AG09309 (cell line): ENCODE results near the gene FHOD3.

ENCODE experiments used
- DNase-seq: peaks from one replicate; pipeline ENCODE4 v3.0.0-alpha.2; 2010; ENCODE audit warnings: low read depth
- H3K4me3 ChIP-seq: 2 replicates; pipeline ENCODE4 v1.5.1; 2011; ENCODE audit warnings: mild to moderate bottlenecking, low read depth, low read length, moderate library complexity; ENCODE audit not compliant: control insufficient read depth
- CTCF ChIP-seq: IDR thresholded peaks from 2 replicates; pipeline ENCODE4 v1.5.1; 2011; ENCODE audit warnings: mild to moderate bottlenecking, low read depth, low read length, inconsistent platforms; ENCODE audit not compliant: insufficient read depth, control insufficient read depth; ENCODE audit errors: missing control alignments

Gene FHOD3

GRCh38 chr18:36337679-36338402, 40.3 kb downstream of the FHOD3 start:
- H3K4me3 ChIP-seq = no peak overlapping the region
- DNase-seq = no peak
- no peak for TF ChIP-seq CTCF

DNA sequence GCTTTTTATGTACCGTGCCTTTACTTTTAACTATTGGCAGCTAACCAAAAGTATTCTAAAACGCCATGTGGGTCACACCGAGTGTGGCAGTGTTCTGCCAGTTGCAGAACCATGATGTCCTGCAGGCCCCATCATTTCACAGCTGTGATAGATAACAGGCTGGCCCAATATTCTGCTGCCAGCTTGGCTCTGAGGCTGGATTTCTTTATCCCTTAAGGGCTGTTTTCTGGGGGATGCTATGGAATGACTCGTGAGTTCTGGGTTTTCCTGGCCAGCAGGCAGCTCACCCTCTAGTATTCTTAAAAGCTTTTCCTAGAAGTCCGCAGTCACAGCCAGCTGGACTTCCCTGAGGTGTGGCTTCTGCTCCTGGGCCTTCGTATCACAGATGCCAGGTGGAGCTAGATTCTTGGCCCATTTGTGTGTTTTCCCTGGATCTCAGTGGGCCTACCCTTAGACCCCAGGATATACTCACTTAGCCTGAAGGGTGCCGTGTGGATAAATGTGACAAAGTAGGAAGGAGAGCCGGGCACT, 41.0 kb downstream of the FHOD3 start:
- no peak for TF ChIP-seq CTCF
- DNase-seq = no peak

GRCh38 chr18:36340246-36340645, 42.7 kb downstream of the FHOD3 start:
- H3K4me3 ChIP-seq = no peak overlapping the region
- no peak for DNase-seq
- TF ChIP-seq CTCF = no peak

More for the DNA sequence above, 41.0 kb downstream of the FHOD3 start:
- H3K4me3 ChIP-seq = no peak overlapping the region

DNA sequence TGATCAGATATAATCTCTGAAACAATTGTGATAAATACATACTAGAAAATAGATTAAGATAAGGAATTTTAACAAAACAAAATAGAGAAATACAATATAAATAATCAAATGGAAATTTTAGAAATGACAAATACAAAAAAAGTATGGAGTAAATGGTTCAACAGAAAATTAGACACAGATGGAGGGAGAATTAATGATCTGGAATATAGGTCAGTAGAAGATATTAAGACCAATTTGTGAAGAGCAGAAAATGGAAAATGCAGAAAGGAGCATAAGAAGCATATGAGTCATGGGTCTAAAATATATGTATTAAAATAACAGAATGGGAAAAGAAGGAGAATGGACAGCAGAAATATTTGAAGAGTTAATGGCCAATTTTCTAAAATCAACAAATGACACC, 44.4 kb downstream of the FHOD3 start:
- H3K4me3 ChIP-seq = no peak overlapping the region
- no peak for TF ChIP-seq CTCF
- no peak for DNase-seq

- TF ChIP-seq CTCF = no peak
- no peak overlapping the region for H3K4me3 ChIP-seq
- DNase-seq = no peak
Observed at GRCh38 chr18:36348331-36348730, 50.8 kb downstream of the FHOD3 start.

GRCh38 chr18:36348971-36349417, 51.5 kb downstream of the FHOD3 start:
- H3K4me3 ChIP-seq = no peak overlapping the region
- no peak for DNase-seq
- no peak for TF ChIP-seq CTCF
